Measurements from ENCODE around the gene EBF3. TPM values are rescaled to one million over a fixed set of nuclear protein-coding genes. Genes with fewer than 3 reads are reported as not detected.

The EBF3 gene
- total RNA-seq, 1 experiment from 2014 or later, result not detected

GRCh38 chr10:129946859-129947258 is 17.2 kb downstream of the EBF3 start:
- Histone ChIP-seq H4K20me1 (ENCODE audit: low read length) (no peaks in the 10 kb centered on the region), H3K9me3 (ENCODE audit: low read length) (no peaks in the 10 kb centered on the region), H3K4me3 (ENCODE audit: low read length) (no peak overlapping the region), H3K36me3 (ENCODE audit: low read depth, low read length) (no peaks in the 10 kb centered on the region), H2AFZ (ENCODE audit: low read length) (no peak overlapping the region), H3K27ac (ENCODE audit: low read length) (no peak overlapping the region), H3K9ac (ENCODE audit: low read length) (no peak overlapping the region), H3F3A (ENCODE audit: low read length, unreplicated experiment) (no peaks in the 10 kb centered on the region), H3K79me2 (ENCODE audit: low read length) (no peaks in the 10 kb centered on the region), H3K9me2 (replicated peaks; ENCODE audit: low read length) (no peaks in the 10 kb centered on the region), H3K27me3 (ENCODE audit: low read length) (no peaks in the 10 kb centered on the region), H3K4me1 (ENCODE audit: insufficient read depth, low read length) (no peaks in the 10 kb centered on the region), H3K4me2 (ENCODE audit: low read length) (no peak overlapping the region)
- intact Hi-C loops (cut with micrococcal nuclease), result no loop called here
- no peak for DNase-seq
- CTCF ChIA-PET, result no interaction called here
- no peak for ATAC-seq
- BruUV-seq (replicated peaks), result no TSS peak
- TF ChIP-seq CTCF (conservative IDR thresholded peaks at IDR 0.05; ENCODE audit: low read depth, low read length) (no peak), EZH2 (IDR thresholded peaks at IDR 0.05; ENCODE audit: low read length, unreplicated experiment) (no peak), EZH2phosphoT487 (IDR thresholded peaks at IDR 0.05; ENCODE audit: borderline replicate concordance, low read length) (no peak)
- POLR2A ChIA-PET (ENCODE audit: unreplicated experiment), result no interaction called here

DNA sequence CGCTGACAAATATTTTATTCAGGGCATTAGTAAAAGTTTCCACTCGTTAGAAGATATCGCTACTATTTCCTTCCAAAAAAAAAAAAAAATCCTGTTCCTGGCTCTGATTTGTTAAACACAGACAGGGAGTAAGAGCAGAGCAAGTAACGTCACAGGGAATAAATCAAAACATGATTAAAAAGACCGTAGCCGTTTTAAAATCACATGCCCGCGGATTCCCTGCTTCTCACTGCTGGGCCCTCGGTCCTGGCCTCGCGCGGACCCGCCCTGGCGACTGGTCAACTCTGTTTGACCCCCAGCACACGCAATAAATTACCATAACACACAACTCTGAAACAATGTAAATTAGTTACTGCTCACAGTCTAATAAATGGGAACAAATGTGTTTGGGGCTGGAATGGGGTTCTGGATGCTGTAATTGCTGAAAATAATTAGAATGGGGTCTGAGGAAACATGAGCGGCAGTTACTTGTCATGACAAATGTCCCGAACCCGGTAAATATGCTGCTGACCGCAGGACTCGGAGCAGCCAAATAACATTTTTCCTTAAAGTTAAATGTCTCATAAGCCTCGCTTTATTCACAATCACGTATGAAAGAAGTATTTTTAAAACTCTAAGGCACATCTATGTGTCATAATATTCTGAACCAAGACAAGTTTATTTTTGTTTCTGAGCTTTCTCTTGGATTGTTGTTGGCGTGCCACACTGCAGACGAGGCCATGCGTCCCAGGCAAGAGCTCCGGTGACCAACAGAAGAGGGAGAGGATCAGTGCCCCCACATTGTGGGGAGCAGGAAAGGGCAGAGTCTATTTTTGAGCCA is 17.9 kb downstream of the EBF3 start:
- ChIA-PET POLR2A (ENCODE audit: unreplicated experiment) (no interaction called here), CTCF (no interaction called here)
- Histone ChIP-seq H3K27ac (ENCODE audit: low read length) (no peak overlapping the region), H3F3A (ENCODE audit: low read length, unreplicated experiment) (no peaks in the 10 kb centered on the region), H3K79me2 (ENCODE audit: low read length) (no peaks in the 10 kb centered on the region), H2AFZ (ENCODE audit: low read length) (no peak overlapping the region), H3K9me3 (ENCODE audit: low read length) (no peaks in the 10 kb centered on the region), H3K9me2 (replicated peaks; ENCODE audit: low read length) (no peaks in the 10 kb centered on the region), H3K4me3 (ENCODE audit: low read length) (no peak overlapping the region), H4K20me1 (ENCODE audit: low read length) (no peaks in the 10 kb centered on the region), H3K9ac (ENCODE audit: low read length) (no peak overlapping the region), H3K4me2 (ENCODE audit: low read length) (no peak overlapping the region), H3K4me1 (ENCODE audit: insufficient read depth, low read length) (no peaks in the 10 kb centered on the region), H3K27me3 (ENCODE audit: low read length) (no peaks in the 10 kb centered on the region), H3K36me3 (ENCODE audit: low read depth, low read length) (no peaks in the 10 kb centered on the region)
- intact Hi-C loops (cut with micrococcal nuclease), result no loop called here
- no peak for TF ChIP-seq EZH2 (IDR thresholded peaks at IDR 0.05; ENCODE audit: low read length, unreplicated experiment)
- TF ChIP-seq CTCF (conservative IDR thresholded peaks at IDR 0.05; ENCODE audit: low read depth, low read length), result no peak
- DNase-seq (no peak), ATAC-seq (no peak)
- BruUV-seq (replicated peaks), result no TSS peak

- H3K27me3 ChIP-seq (ENCODE audit: low read length), result no peaks in the 10 kb centered on the region
- H2AFZ ChIP-seq (ENCODE audit: low read length), result no peak overlapping the region
- H3K27ac ChIP-seq (ENCODE audit: low read length), result no peak overlapping the region
- H3K9me2 ChIP-seq (replicated peaks; ENCODE audit: low read length), result no peaks in the 10 kb centered on the region
- ATAC-seq, result no peak
- CTCF ChIA-PET, result no interaction called here
- H3K4me1 ChIP-seq (ENCODE audit: insufficient read depth, low read length), result no peaks in the 10 kb centered on the region
- intact Hi-C loops (cut with micrococcal nuclease), result no loop called here
- no peaks in the 10 kb centered on the region for H3K9me3 ChIP-seq (ENCODE audit: low read length)
- H3K4me3 ChIP-seq (ENCODE audit: low read length), result no peak overlapping the region
- H3K4me2 ChIP-seq (ENCODE audit: low read length), result no peak overlapping the region
- H3K9ac ChIP-seq (ENCODE audit: low read length), result no peak overlapping the region
- no peaks in the 10 kb centered on the region for H3F3A ChIP-seq (ENCODE audit: low read length, unreplicated experiment)
- POLR2A ChIA-PET (ENCODE audit: unreplicated experiment), result no interaction called here
- no peaks in the 10 kb centered on the region for H3K79me2 ChIP-seq (ENCODE audit: low read length)
- TF ChIP-seq EZH2phosphoT487 (IDR thresholded peaks at IDR 0.05; ENCODE audit: borderline replicate concordance, low read length), result no peak
- no peak for TF ChIP-seq EZH2 (IDR thresholded peaks at IDR 0.05; ENCODE audit: low read length, unreplicated experiment)
- no peak for TF ChIP-seq CTCF (conservative IDR thresholded peaks at IDR 0.05; ENCODE audit: low read depth, low read length)
- BruUV-seq (replicated peaks), result no TSS peak
- no peaks in the 10 kb centered on the region for H4K20me1 ChIP-seq (ENCODE audit: low read length)
- DNase-seq, result no peak
- no peaks in the 10 kb centered on the region for H3K36me3 ChIP-seq (ENCODE audit: low read depth, low read length)
These were observed 18.5 kb downstream of the EBF3 start for GRCh38 chr10:129945526-129945925.
